ENCODE results near the gene ARRDC3.

ARRDC3 gene

DNA sequence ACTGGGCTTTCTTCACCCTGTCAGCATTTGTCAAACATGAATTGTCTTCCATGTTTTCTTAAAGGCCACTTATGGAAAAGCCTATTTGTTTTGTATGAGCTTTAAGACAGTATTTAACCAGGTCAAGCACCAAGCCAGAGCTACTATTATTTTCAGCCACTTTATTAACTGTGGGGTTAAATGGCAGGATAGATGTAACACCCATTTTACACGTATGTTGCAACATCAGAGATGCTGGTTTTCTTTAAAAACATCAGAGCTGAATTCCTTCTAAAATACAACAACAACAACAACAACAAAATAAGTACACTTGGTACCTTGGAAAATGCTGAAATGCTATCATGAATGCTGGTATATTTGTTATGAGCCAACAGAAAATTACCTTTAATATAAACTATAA, 13.6 kb downstream of the ARRDC3 start:
- no peaks in the 10 kb centered on the region for H3K9me3 ChIP-seq (ENCODE audit: severe bottlenecking)
- H3K4me1 ChIP-seq (ENCODE audit: insufficient read depth, poor library complexity, severe bottlenecking) = no peaks in the 10 kb centered on the region
- H3K36me3 ChIP-seq (ENCODE audit: low read depth) = peaks cover 70% of the 10 kb centered on the region
- TF ChIP-seq, protein P1, sequence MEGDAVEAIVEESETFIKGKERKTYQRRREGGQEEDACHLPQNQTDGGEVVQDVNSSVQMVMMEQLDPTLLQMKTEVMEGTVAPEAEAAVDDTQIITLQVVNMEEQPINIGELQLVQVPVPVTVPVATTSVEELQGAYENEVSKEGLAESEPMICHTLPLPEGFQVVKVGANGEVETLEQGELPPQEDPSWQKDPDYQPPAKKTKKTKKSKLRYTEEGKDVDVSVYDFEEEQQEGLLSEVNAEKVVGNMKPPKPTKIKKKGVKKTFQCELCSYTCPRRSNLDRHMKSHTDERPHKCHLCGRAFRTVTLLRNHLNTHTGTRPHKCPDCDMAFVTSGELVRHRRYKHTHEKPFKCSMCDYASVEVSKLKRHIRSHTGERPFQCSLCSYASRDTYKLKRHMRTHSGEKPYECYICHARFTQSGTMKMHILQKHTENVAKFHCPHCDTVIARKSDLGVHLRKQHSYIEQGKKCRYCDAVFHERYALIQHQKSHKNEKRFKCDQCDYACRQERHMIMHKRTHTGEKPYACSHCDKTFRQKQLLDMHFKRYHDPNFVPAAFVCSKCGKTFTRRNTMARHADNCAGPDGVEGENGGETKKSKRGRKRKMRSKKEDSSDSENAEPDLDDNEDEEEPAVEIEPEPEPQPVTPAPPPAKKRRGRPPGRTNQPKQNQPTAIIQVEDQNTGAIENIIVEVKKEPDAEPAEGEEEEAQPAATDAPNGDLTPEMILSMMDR (IDR thresholded peaks at IDR 0.05; ENCODE audit: poor library complexity, severe bottlenecking) = no peak
- H3K4me3 ChIP-seq (ENCODE audit: severe bottlenecking) = no peak overlapping the region
- DNase-seq (ENCODE audit: low spot score) = no peak
- H3K27me3 ChIP-seq (ENCODE audit: insufficient read depth, poor library complexity, severe bottlenecking) = no peaks in the 10 kb centered on the region
- no peak overlapping the region for H3K27ac ChIP-seq (ENCODE audit: poor library complexity, severe bottlenecking)
- ATAC-seq (ENCODE audit: low read depth) = no peak

GRCh38 chr5:91367908-91368648, 15.0 kb downstream of the ARRDC3 start:
- Histone ChIP-seq H3K27ac (ENCODE audit: poor library complexity, severe bottlenecking) (no peak overlapping the region), H3K4me3 (ENCODE audit: severe bottlenecking) (no peak overlapping the region), H3K4me1 (ENCODE audit: insufficient read depth, poor library complexity, severe bottlenecking) (no peaks in the 10 kb centered on the region), H3K36me3 (ENCODE audit: low read depth) (peaks cover 56% of the 10 kb centered on the region), H3K27me3 (ENCODE audit: insufficient read depth, poor library complexity, severe bottlenecking) (no peaks in the 10 kb centered on the region), H3K9me3 (ENCODE audit: severe bottlenecking) (no peaks in the 10 kb centered on the region)
- TF ChIP-seq, protein P1 (IDR thresholded peaks at IDR 0.05; ENCODE audit: poor library complexity, severe bottlenecking) = no peak
- no peak; the same call in 2 of the 3 replicates for ATAC-seq (ENCODE audit: low read depth)
- no peak for DNase-seq (ENCODE audit: low spot score)

DNA sequence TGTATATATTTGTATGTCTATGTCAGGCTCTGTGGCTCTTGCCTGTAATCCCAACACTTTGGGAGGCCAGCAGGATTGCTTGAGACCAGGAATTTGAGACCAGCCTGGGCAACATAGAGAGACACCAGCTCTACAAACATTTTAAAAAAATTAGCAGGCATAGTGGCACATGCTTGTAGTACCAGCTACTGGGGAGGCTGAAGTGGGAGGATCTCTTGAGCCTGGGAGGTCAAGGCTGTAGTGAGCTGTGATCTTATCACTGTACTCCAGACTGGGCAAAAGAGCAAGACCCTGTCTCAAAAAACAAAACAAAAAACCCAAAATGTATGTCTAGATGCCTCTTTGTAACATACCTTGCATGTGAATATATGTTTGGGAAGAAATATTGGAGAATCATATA, 15.8 kb downstream of the ARRDC3 start:
- peaks cover 49% of the 10 kb centered on the region for H3K36me3 ChIP-seq (ENCODE audit: low read depth)
- H3K4me1 ChIP-seq (ENCODE audit: insufficient read depth, poor library complexity, severe bottlenecking) = no peaks in the 10 kb centered on the region
- TF ChIP-seq, protein P1 (IDR thresholded peaks at IDR 0.05; ENCODE audit: poor library complexity, severe bottlenecking) = no peak
- ATAC-seq (ENCODE audit: low read depth) (peak; percentile 34; the same call in 2 of the 3 replicates), DNase-seq (ENCODE audit: low spot score) (no peak)
- H3K27ac ChIP-seq (ENCODE audit: poor library complexity, severe bottlenecking) = no peak overlapping the region
- H3K9me3 ChIP-seq (ENCODE audit: severe bottlenecking) = no peaks in the 10 kb centered on the region
- H3K4me3 ChIP-seq (ENCODE audit: severe bottlenecking) = no peak overlapping the region
- H3K27me3 ChIP-seq (ENCODE audit: insufficient read depth, poor library complexity, severe bottlenecking) = no peaks in the 10 kb centered on the region

DNA sequence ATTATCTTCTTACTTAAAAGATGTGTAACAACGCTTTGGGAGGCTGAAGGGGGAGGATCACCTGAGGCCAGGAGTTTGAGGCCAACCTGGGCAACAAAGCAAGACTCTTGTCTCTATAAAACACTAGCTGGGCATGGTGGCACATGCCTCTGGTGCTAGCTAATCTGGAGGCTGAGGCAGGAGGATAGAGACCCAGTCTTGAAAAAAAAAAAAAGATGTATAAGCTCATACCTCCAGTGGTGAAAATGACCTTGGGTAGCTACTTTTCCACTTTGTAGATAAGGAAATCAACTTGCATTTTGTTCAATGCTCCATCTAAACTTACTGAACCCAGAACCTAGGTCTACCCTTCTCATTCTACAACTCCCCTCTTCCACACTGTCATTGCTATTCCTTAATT, 16.6 kb downstream of the ARRDC3 start:
- Histone ChIP-seq H3K4me3 (ENCODE audit: severe bottlenecking) (no peak overlapping the region), H3K4me1 (ENCODE audit: insufficient read depth, poor library complexity, severe bottlenecking) (no peaks in the 10 kb centered on the region), H3K27ac (ENCODE audit: poor library complexity, severe bottlenecking) (no peak overlapping the region), H3K27me3 (ENCODE audit: insufficient read depth, poor library complexity, severe bottlenecking) (no peaks in the 10 kb centered on the region), H3K9me3 (ENCODE audit: severe bottlenecking) (no peaks in the 10 kb centered on the region), H3K36me3 (ENCODE audit: low read depth) (peaks cover 41% of the 10 kb centered on the region)
- ATAC-seq (ENCODE audit: low read depth) (no peak; the same call in 2 of the 3 replicates), DNase-seq (ENCODE audit: low spot score) (no peak)
- TF ChIP-seq, protein P1 (IDR thresholded peaks at IDR 0.05; ENCODE audit: poor library complexity, severe bottlenecking) = no peak

GRCh38 chr5:91365498-91365897, 17.6 kb downstream of the ARRDC3 start:
- Histone ChIP-seq H3K36me3 (ENCODE audit: low read depth) (peaks cover 30% of the 10 kb centered on the region), H3K27me3 (ENCODE audit: insufficient read depth, poor library complexity, severe bottlenecking) (no peaks in the 10 kb centered on the region), H3K4me3 (ENCODE audit: severe bottlenecking) (no peak overlapping the region), H3K9me3 (ENCODE audit: severe bottlenecking) (no peaks in the 10 kb centered on the region), H3K4me1 (ENCODE audit: insufficient read depth, poor library complexity, severe bottlenecking) (no peaks in the 10 kb centered on the region), H3K27ac (ENCODE audit: poor library complexity, severe bottlenecking) (no peak overlapping the region)
- ATAC-seq (ENCODE audit: low read depth) = no peak
- TF ChIP-seq, protein P1 (IDR thresholded peaks at IDR 0.05; ENCODE audit: poor library complexity, severe bottlenecking) = no peak
- DNase-seq (ENCODE audit: low spot score) = no peak
